Fibroblast of lung (primary cell): ENCODE measurements around the gene SRPK2. TPM values are rescaled to one million over a fixed set of nuclear protein-coding genes. Genes with fewer than 3 reads are reported as not detected.

Experiments
- DNase-seq, 2 donors: peaks; one replicate each; pipeline versions ENCODE4 v3.0.0 to v3.0.0-alpha.2; 2010; ENCODE audit warnings: low read depth in 2 of 2
- H2AFZ ChIP-seq: 2 replicates; pipeline ENCODE4 v1.5.1; 2012; ENCODE audit warnings: low read length, control low read depth, inconsistent platforms
- H3K27ac ChIP-seq: 2 replicates; pipeline ENCODE4 v1.5.1; 2011; ENCODE audit warnings: low read length, control low read depth; ENCODE audit not compliant: insufficient read depth
- H3K27me3 ChIP-seq: 2 replicates; pipeline ENCODE4 v1.5.1; 2011; ENCODE audit warnings: mild to moderate bottlenecking, low read length; ENCODE audit not compliant: control insufficient read depth, insufficient read depth
- H3K36me3 ChIP-seq: 2 replicates; pipeline ENCODE4 v1.5.1; 2011; ENCODE audit warnings: low read length; ENCODE audit not compliant: control insufficient read depth, insufficient read depth
- H3K4me1 ChIP-seq: 2 replicates; pipeline ENCODE4 v1.5.1; 2011; ENCODE audit warnings: low read length; ENCODE audit not compliant: control insufficient read depth, insufficient read depth; ENCODE audit errors: extremely low read depth
- H3K4me2 ChIP-seq: 2 replicates; pipeline ENCODE4 v1.5.1; 2011; ENCODE audit warnings: low read length, control low read depth; ENCODE audit not compliant: insufficient read depth; ENCODE audit errors: extremely low read depth
- H3K4me3 ChIP-seq, 4 experiments: fragments of 200-600 bp in 1 of 4; sonication (generic) in 1 of 4; replicated peaks in 1 of 4; 2 replicates each; pipeline ENCODE4 v1.5.1; 2011 to 2016; ENCODE audit warnings: low read length in 4 of 4, low read depth in 3 of 4, mild to moderate bottlenecking in 3 of 4, control low read depth in 2 of 4, inconsistent platforms in 1 of 4, mixed read lengths in 1 of 4; ENCODE audit not compliant: insufficient read depth in 1 of 4; ENCODE audit errors: control extremely low read depth in 1 of 4
- H3K79me2 ChIP-seq: 2 replicates; pipeline ENCODE4 v1.5.1; 2012; ENCODE audit warnings: mild to moderate bottlenecking, low read length, inconsistent platforms; ENCODE audit not compliant: control insufficient read depth, insufficient read depth
- H3K9ac ChIP-seq: 2 replicates; pipeline ENCODE4 v1.5.1; 2011; ENCODE audit warnings: mild to moderate bottlenecking, low read length, control low read depth; ENCODE audit not compliant: insufficient read depth
- H3K9me3 ChIP-seq: 2 replicates; pipeline ENCODE4 v1.5.1; 2012; ENCODE audit warnings: low read depth, low read length; ENCODE audit not compliant: control insufficient read depth, insufficient read depth
- H4K20me1 ChIP-seq: 2 replicates; pipeline ENCODE4 v1.5.1; 2011; ENCODE audit warnings: low read length; ENCODE audit not compliant: control insufficient read depth, insufficient read depth; ENCODE audit errors: extremely low read depth
- EZH2 ChIP-seq: IDR thresholded peaks from 2 replicates; pipeline ENCODE4 v1.5.1; 2012; ENCODE audit warnings: low read length, control low read depth, mild to moderate bottlenecking; ENCODE audit errors: missing control alignments
- polyA plus RNA-seq, 2 donors: library from polyadenylated mRNA; depleted of rRNA in 1 of 2; stranded (reverse) in 1 of 2; unstranded in 1 of 2; fragments of >200 nt; gene quantifications; 2 replicates each; pipeline ENCODE4 v1.2.1, GENCODE V29; 2011 to 2012; ENCODE audit warnings: missing spikeins in 1 of 2
- total RNA-seq: library from RNA; depleted of rRNA; stranded (reverse); fragments of >200 nt; gene quantifications from 2 replicates; pipeline ENCODE4 v1.2.1, GENCODE V29; 2014
- TF ChIP-seq, protein P1 (sequence below), 2 donors: IDR thresholded peaks in 1 of 2; conservative IDR thresholded peaks in 1 of 2; 1 replicate in 1 of 2; 2 replicates in 1 of 2; pipeline ENCODE4 v1.5.1; 2011 to 2012; ENCODE audit warnings: low read length in 2 of 2, control low read depth in 1 of 2, inconsistent platforms in 1 of 2, low read depth in 1 of 2, mild to moderate bottlenecking in 1 of 2

The SRPK2 gene
- total and polyA plus RNA-seq, 2 donors (not counting 1 experiment from before 2014, with no cell fraction given), result 27.8 to 61.8 TPM

DNA sequence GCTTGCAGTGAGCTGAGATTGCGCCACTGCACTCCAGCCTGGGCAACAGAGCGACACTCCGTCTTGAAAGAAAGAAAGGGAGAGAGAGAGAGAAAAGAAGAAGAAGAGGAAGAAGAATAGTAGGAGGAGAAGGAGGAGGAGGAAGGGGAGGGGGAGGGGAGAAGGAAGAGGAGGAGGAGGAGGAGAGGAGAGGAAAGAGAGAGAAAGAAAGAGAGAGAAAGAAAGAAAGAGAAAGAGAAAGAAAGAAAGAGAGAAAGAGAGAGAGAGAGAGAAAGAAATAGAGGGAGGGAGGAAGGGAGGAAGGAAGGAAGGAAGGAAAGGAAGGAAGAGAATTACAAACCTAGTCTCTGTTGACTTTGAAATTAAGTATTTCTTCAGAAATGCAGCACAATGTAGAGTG is 7.8 kb upstream of the SRPK2 start:
- Histone ChIP-seq H3K27me3 (no peaks in the 10 kb centered on the region), H3K4me2 (no peak overlapping the region)
- DNase-seq, result no peak

DNA sequence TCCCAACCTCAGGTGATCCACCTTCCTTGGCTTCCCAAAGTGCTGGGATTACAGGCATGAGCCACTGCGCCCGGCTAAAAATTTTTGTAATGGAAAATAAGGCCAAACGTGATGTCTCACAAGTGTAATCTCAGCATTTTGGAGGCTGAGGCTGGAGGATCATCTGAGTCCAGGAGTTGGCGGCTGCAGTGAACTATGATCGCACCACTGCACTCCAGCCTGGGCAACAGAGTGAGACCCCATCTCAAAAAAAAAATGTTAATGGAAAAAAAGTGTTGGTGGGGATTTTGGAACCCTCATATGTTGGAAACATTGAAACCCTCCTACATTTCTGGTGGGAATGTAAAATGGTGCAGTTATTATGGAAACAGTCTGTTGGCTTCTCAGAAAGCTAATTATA is 2.7 kb upstream of the SRPK2 start:
- Histone ChIP-seq H3K4me2 (no peak overlapping the region), H3K27me3 (no peaks in the 10 kb centered on the region), H3K4me3 (no peak overlapping the region), H3K9me3 (no peaks in the 10 kb centered on the region), H3K9ac (no peak overlapping the region), H3K36me3 (no peaks in the 10 kb centered on the region), H4K20me1 (no peaks in the 10 kb centered on the region), H3K27ac (no peak overlapping the region), H3K79me2 (peaks cover 16% of the 10 kb centered on the region), H3K4me1 (no peaks in the 10 kb centered on the region), H2AFZ (no peak overlapping the region)
- no peak for DNase-seq
- TF ChIP-seq EZH2, result no peak
- TF ChIP-seq, protein P1, sequence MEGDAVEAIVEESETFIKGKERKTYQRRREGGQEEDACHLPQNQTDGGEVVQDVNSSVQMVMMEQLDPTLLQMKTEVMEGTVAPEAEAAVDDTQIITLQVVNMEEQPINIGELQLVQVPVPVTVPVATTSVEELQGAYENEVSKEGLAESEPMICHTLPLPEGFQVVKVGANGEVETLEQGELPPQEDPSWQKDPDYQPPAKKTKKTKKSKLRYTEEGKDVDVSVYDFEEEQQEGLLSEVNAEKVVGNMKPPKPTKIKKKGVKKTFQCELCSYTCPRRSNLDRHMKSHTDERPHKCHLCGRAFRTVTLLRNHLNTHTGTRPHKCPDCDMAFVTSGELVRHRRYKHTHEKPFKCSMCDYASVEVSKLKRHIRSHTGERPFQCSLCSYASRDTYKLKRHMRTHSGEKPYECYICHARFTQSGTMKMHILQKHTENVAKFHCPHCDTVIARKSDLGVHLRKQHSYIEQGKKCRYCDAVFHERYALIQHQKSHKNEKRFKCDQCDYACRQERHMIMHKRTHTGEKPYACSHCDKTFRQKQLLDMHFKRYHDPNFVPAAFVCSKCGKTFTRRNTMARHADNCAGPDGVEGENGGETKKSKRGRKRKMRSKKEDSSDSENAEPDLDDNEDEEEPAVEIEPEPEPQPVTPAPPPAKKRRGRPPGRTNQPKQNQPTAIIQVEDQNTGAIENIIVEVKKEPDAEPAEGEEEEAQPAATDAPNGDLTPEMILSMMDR (conservative IDR thresholded peaks at IDR 0.05 in 1 of 2, IDR thresholded peaks at IDR 0.05 in 1 of 2; ENCODE audit: low read depth in 1 of 2, low read length in 2 of 2), result no peak

More for the DNA sequence above, 7.8 kb upstream of the SRPK2 start:
- Histone ChIP-seq H3K9me3 (no peaks in the 10 kb centered on the region), H3K4me3 (no peak overlapping the region), H3K36me3 (no peaks in the 10 kb centered on the region), H3K9ac (no peak overlapping the region), H4K20me1 (no peaks in the 10 kb centered on the region), H2AFZ (no peak overlapping the region), H3K27ac (no peak overlapping the region), H3K4me1 (no peaks in the 10 kb centered on the region), H3K79me2 (no peaks in the 10 kb centered on the region)
- TF ChIP-seq, protein P1 (conservative IDR thresholded peaks at IDR 0.05 in 1 of 2, IDR thresholded peaks at IDR 0.05 in 1 of 2; ENCODE audit: low read depth in 1 of 2, low read length in 2 of 2), result no peak
- TF ChIP-seq EZH2, result no peak

DNA sequence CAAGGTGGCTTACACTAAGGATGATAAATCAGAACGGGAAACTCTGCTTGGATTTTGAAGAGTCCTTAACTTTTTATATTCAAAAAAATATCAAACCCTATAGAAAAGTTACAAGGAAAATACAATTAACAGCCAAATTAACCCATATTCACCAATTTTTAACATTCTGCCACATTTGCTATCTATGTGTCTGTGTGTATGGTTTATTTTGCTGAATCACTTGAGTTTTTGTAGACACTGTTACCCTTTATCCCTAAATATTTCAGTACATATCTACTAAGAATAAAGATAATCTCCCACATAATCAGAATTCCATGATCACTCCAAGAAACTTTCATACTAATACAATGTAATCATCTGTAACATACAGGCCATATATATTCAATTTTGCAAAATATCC is 1.2 kb upstream of the SRPK2 start:
- H4K20me1 ChIP-seq, result no peaks in the 10 kb centered on the region
- H3K4me3 ChIP-seq, result no peak overlapping the region
- H3K27ac ChIP-seq, result no peak overlapping the region
- no peaks in the 10 kb centered on the region for H3K9me3 ChIP-seq
- H3K4me1 ChIP-seq, result no peaks in the 10 kb centered on the region
- no peak overlapping the region for H2AFZ ChIP-seq
- TF ChIP-seq, protein P1 (conservative IDR thresholded peaks at IDR 0.05 in 1 of 2, IDR thresholded peaks at IDR 0.05 in 1 of 2; ENCODE audit: low read depth in 1 of 2, low read length in 2 of 2), result no peak
- TF ChIP-seq EZH2, result no peak
- peaks cover 24% of the 10 kb centered on the region for H3K79me2 ChIP-seq
- DNase-seq, result no peak
- no peaks in the 10 kb centered on the region for H3K27me3 ChIP-seq
- H3K4me2 ChIP-seq, result no peak overlapping the region
- no peaks in the 10 kb centered on the region for H3K36me3 ChIP-seq
- H3K9ac ChIP-seq, result no peak overlapping the region
